Naive thymus-derived CD4-positive, alpha-beta T cell (primary cell): ENCODE measurements around the gene SCYL1. TPM values are rescaled to one million over a fixed set of nuclear protein-coding genes. Genes with fewer than 3 reads are reported as not detected.
A peak's percentile ranks its signal among the peaks of the same experiment; 100 is the strongest.

Experiments
- ATAC-seq: fragments of 150-1000 bp; cut with Tn5 transposase; 2 replicates; pipeline ENCODE4 v1.10.0; 2021; ENCODE audit warnings: mild to moderate bottlenecking, moderate library complexity
- CTCF ChIA-PET: fragments of 350-600 bp; sonication (Branson Sonifier 250); formaldehyde crosslinking; loops from one replicate; lab custom pipeline; 2021; ENCODE audit warnings: antibody characterized with exemption; lab: Charles Lee
- POLR2A ChIA-PET: fragments of 350-600 bp; sonication (Branson Sonifier 250); formaldehyde crosslinking; loops from one replicate; lab custom pipeline; 2021; ENCODE audit warnings: antibody characterized with exemption, inconsistent platforms; lab: Charles Lee
- DNase-seq, 9 donors: peaks; one replicate each; pipeline versions ENCODE4 v3.0.0 to v3.0.0-alpha.2; 2020 to 2022; ENCODE audit warnings: mixed read lengths in 1 of 9
- H3K27ac ChIP-seq: one replicate; pipeline ENCODE4 v1.7.0; 2013; ENCODE audit warnings: mild to moderate bottlenecking, low read depth, low read length, moderate library complexity
- H3K27me3 ChIP-seq, 2 donors: one replicate each; pipeline ENCODE4 v1.7.0; 2013; ENCODE audit warnings: low read length in 2 of 2, mild to moderate bottlenecking in 2 of 2, moderate library complexity in 2 of 2; ENCODE audit not compliant: control insufficient read depth in 2 of 2, insufficient read depth in 2 of 2
- H3K36me3 ChIP-seq, 3 experiments: 1 replicate in 2 of 3; 2 replicates in 1 of 3; pipeline ENCODE4 v1.7.0; 2013; ENCODE audit warnings: low read length in 3 of 3, mild to moderate bottlenecking in 3 of 3, moderate library complexity in 1 of 3; ENCODE audit not compliant: insufficient read depth in 3 of 3, control insufficient read depth in 2 of 3
- H3K4me1 ChIP-seq, 2 donors: one replicate each; pipeline ENCODE4 v1.7.0; 2013; ENCODE audit warnings: low read length in 2 of 2, mild to moderate bottlenecking in 2 of 2, moderate library complexity in 1 of 2; ENCODE audit not compliant: control insufficient read depth in 2 of 2, insufficient read depth in 2 of 2
- H3K4me3 ChIP-seq: 2 replicates; pipeline ENCODE4 v1.7.0; 2013; ENCODE audit warnings: mild to moderate bottlenecking, low read length
- H3K9me3 ChIP-seq, 3 experiments: 1 replicate in 2 of 3; 2 replicates in 1 of 3; pipeline ENCODE4 v1.7.0; 2013; ENCODE audit warnings: low read length in 3 of 3; ENCODE audit not compliant: control insufficient read depth in 2 of 3
- H3K27ac Mint-ChIP-seq, 9 donors: one replicate each; pipeline ENCODE4 v1.8.0; 2020 to 2022; ENCODE audit warnings: mixed read lengths in 9 of 9, mild to moderate bottlenecking in 8 of 9, moderate library complexity in 5 of 9, inconsistent platforms in 2 of 9
- H3K27me3 Mint-ChIP-seq, 5 donors: one replicate each; pipeline ENCODE4 v1.8.0; 2021 to 2022; ENCODE audit warnings: mixed read lengths in 5 of 5, mild to moderate bottlenecking in 1 of 5
- H3K36me3 Mint-ChIP-seq, 5 donors: one replicate each; pipeline ENCODE4 v1.8.0; 2020 to 2022; ENCODE audit warnings: mixed read lengths in 5 of 5, mild to moderate bottlenecking in 3 of 5, inconsistent platforms in 1 of 5
- H3K4me1 Mint-ChIP-seq, 7 donors: one replicate each; pipeline ENCODE4 v1.8.0; 2020 to 2022; ENCODE audit warnings: mixed read lengths in 7 of 7, mild to moderate bottlenecking in 3 of 7, inconsistent platforms in 1 of 7
- H3K4me3 Mint-ChIP-seq, 10 donors: one replicate each; pipeline ENCODE4 v1.8.0; 2020 to 2022; ENCODE audit warnings: mild to moderate bottlenecking in 10 of 10, mixed read lengths in 10 of 10, moderate library complexity in 6 of 10, inconsistent platforms in 2 of 10
- H3K9me3 Mint-ChIP-seq, 11 donors: one replicate each; pipeline ENCODE4 v1.8.0; 2020 to 2022; ENCODE audit warnings: mixed read lengths in 11 of 11, mild to moderate bottlenecking in 4 of 11, inconsistent platforms in 1 of 11, moderate library complexity in 1 of 11
- intact Hi-C, 2 donors: fragments of 100-400 bp; cut with micrococcal nuclease; formaldehyde crosslinking; loops; one replicate each; pipeline ENCODE4 v1.15.1; 2023
- polyA plus RNA-seq, 2 donors: library from polyadenylated mRNA; unstranded; fragments of 300-500 nt; fragmentation: Illumina TruSeq; gene quantifications; one replicate each; pipeline ENCODE4 v1.2.3, GENCODE V29; 2021
- total RNA-seq, 6 experiments: library from RNA in 5 of 6; stranded (reverse) in 5 of 6; gene quantifications; 1 replicate in 5 of 6; 2 replicates in 1 of 6; pipeline ENCODE4 v1.2.3 and lab custom pipeline; 2021 to 2026

The SCYL1 gene
- total and polyA plus RNA-seq, 7 experiments from 2014 or later = 27.0 to 79.8 (median 69.1) TPM

GRCh38 chr11:65540290-65541092 is 15.6 kb downstream of the SCYL1 start:
- ChIA-PET POLR2A (interaction anchor here (0.6 to 14.3 kb wide), 20 partner anchors 10 to 320 kb away, joined by 3 to 186 read pairs (median 9); partner anchors contain the start of genes EHBP1L1, FAM89B, KCNK7 and LTBP3), CTCF (interaction anchor here (0.6 to 9.8 kb wide), 13 partner anchors 8 to 170 kb away, joined by 3 to 126 read pairs (median 6); partner anchors contain the start of genes EHBP1L1, FAM89B, KCNK7 and ZNRD2)
- Histone ChIP-seq H3K4me3 (peak overlapping the region; percentile 71), H3K36me3 (peaks cover 0 to 43% (median 4%) of the 10 kb centered on the region in 3 experiments), H3K4me1 (peaks cover 12 to 18% of the 10 kb centered on the region in 2 donors), H3K9me3 (no peaks in the 10 kb centered on the region), H3K27ac (peak overlapping the region; percentile 74), H3K27me3 (no peaks in the 10 kb centered on the region)
- Mint-ChIP-seq H3K4me1 (peaks cover 13 to 32% (median 22%) of the 10 kb centered on the region in 7 donors), H3K27me3 (no peaks in the 10 kb centered on the region), H3K36me3 (peaks cover 0 to 9% (median 0%) of the 10 kb centered on the region in 5 donors), H3K4me3 (peak overlapping the region; percentile 81 to 90 (median 84)), H3K9me3 (no peaks in the 10 kb centered on the region), H3K27ac (peak overlapping the region in 8 of 9 donors; percentile 70 to 92 (median 86))
- DNase-seq (peak; percentile 84 to 95 (median 91)), ATAC-seq (peak; percentile 94)
- intact Hi-C loops = loop anchor here (1.0 to 10.0 kb wide), 15 partner anchors 13 to 314 kb away; partner anchors contain the start of genes PCNX3 (in 2 of the 2), SCYL1 (in 2 of the 2), CFL1 (in 1 of the 2) and FRMD8 (in 1 of the 2)

GRCh38 chr11:65541093-65541982 is 16.5 kb downstream of the SCYL1 start:
- Histone ChIP-seq H3K4me1 (peaks cover 15 to 26% of the 10 kb centered on the region in 2 donors), H3K9me3 (no peaks in the 10 kb centered on the region), H3K36me3 (peaks cover 0 to 35% (median 4%) of the 10 kb centered on the region in 3 experiments), H3K27ac (peak overlapping the region; percentile 74), H3K27me3 (no peaks in the 10 kb centered on the region), H3K4me3 (peak overlapping the region; percentile 71)
- peaks cover 0 to 9% (median 0%) of the 10 kb centered on the region in 5 donors for H3K36me3 Mint-ChIP-seq
- peaks cover 20 to 40% (median 30%) of the 10 kb centered on the region in 7 donors for H3K4me1 Mint-ChIP-seq
- H3K4me3 Mint-ChIP-seq = peak overlapping the region; percentile 81 to 90 (median 84)
- ChIA-PET CTCF (interaction anchor here (0.6 to 9.8 kb wide), 15 partner anchors 10 to 169 kb away, joined by 3 to 126 read pairs (median 5); partner anchors contain the start of genes EHBP1L1, FAM89B, KCNK7 and ZNRD2), POLR2A (interaction anchor here (0.8 to 14.3 kb wide), 19 partner anchors 11 to 185 kb away, joined by 3 to 186 read pairs (median 10); partner anchors contain the start of genes EHBP1L1, FAM89B, KCNK7 and LTBP3)
- H3K9me3 Mint-ChIP-seq = no peaks in the 10 kb centered on the region
- intact Hi-C loops = loop anchor here (2.0 to 10.0 kb wide), 3 partner anchors 73 to 313 kb away; partner anchors contain the start of genes CFL1 (in 1 of the 2), MAP3K11 (in 1 of the 2) and PCNX3 (in 1 of the 2)
- peak overlapping the region; percentile 74 to 92 (median 85) for H3K27ac Mint-ChIP-seq
- ATAC-seq = no peak
- DNase-seq = no peak
- no peaks in the 10 kb centered on the region for H3K27me3 Mint-ChIP-seq

DNA sequence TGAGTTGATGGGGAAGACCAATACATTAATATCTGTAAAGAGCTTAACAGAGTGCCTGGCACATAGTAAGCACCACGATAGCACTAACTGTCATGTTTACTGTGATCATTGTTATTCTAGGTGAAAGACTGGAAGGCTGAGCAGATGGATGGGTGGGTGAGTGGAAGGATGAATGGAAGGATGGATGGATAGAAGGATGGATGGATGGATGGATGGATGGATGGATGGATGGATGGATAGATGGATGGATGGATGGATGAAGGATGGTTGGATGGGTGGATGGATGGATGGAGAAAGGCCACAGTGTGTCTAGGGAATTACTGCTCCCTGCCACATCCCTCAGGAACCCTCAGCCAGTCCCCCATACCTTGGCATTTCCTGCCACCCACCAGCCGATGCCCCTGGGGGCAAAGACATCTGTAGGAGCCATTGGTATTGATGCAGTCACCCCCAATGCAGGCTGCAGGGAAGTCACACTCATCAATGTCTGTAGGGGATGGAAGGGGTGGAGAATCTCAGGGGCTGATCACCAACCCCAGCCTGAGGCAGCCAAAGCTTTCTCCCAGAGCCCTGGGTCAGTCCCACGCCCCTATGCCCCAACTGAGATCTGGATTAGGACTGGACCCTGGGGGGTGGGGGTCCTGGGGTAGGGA is 18.0 kb downstream of the SCYL1 start:
- no peak overlapping the region for H3K4me3 Mint-ChIP-seq
- intact Hi-C loops = loop anchor here in 1 of 2 donors (10.0 kb wide), 1 partner anchor 312 kb away; the partner anchor contains the start of gene CFL1
- no peak for ATAC-seq
- H3K9me3 Mint-ChIP-seq = no peaks in the 10 kb centered on the region
- Histone ChIP-seq H3K36me3 (peaks cover 0 to 22% (median 3%) of the 10 kb centered on the region in 3 experiments), H3K27me3 (no peaks in the 10 kb centered on the region), H3K27ac (no peak overlapping the region), H3K4me1 (peaks cover 27 to 38% of the 10 kb centered on the region in 2 donors), H3K9me3 (no peaks in the 10 kb centered on the region), H3K4me3 (no peak overlapping the region)
- CTCF ChIA-PET = interaction anchor here (1.5 to 9.8 kb wide), 4 partner anchors 10 to 47 kb away, joined by 7 to 126 read pairs (median 44); partner anchors contain the start of genes FAM89B, KCNK7 and ZNRD2
- H3K36me3 Mint-ChIP-seq = peaks cover 0 to 9% (median 0%) of the 10 kb centered on the region in 5 donors
- H3K27me3 Mint-ChIP-seq = no peaks in the 10 kb centered on the region
- DNase-seq = no peak
- H3K27ac Mint-ChIP-seq = peak overlapping the region in 5 of 9 donors; percentile 26 to 88 (median 74)
- peaks cover 26 to 53% (median 37%) of the 10 kb centered on the region in 7 donors for H3K4me1 Mint-ChIP-seq
- POLR2A ChIA-PET = interaction anchor here (1.6 to 14.3 kb wide), 10 partner anchors 9 to 72 kb away, joined by 3 to 186 read pairs (median 44); partner anchors contain the start of genes EHBP1L1, FAM89B, LTBP3 and PCNX3

DNA sequence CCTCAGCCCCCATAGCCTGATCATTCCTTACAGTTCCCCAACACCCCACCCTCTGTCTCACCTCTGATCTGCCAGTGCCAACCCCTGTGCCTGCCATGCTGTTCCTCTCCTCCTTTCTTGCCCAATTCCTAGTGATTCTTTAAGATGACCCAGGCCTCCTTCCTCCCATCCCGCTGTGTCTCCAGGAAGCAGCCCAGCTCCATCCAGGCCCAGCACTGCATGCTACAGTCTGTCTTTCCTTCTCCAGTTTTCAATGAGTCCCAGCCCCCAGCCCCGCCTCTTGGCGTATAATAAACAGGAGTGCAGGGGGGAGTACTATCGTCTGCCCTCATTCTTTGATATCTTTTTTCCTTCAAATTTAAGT is 21.0 kb downstream of the SCYL1 start:
- H3K27ac Mint-ChIP-seq = peak overlapping the region; percentile 75 to 98 (median 88)
- H3K4me1 Mint-ChIP-seq = peaks cover 42 to 73% (median 55%) of the 10 kb centered on the region in 7 donors
- H3K36me3 Mint-ChIP-seq = peaks cover 0 to 26% (median 8%) of the 10 kb centered on the region in 5 donors
- H3K4me1 ChIP-seq = peaks cover 31 to 45% of the 10 kb centered on the region in 2 donors
- DNase-seq (no peak), ATAC-seq (no peak)
- CTCF ChIA-PET = interaction anchor here (0.6 to 1.8 kb wide), 7 partner anchors 11 to 217 kb away, joined by 3 to 9 read pairs (median 4); partner anchors contain the start of genes FAM89B and ZNRD2
- intact Hi-C loops = loop anchor here (1.0 to 10.0 kb wide), 4 partner anchors 11 to 309 kb away; partner anchors contain the start of genes ZNRD2 (in 2 of the 2), CFL1 (in 1 of the 2) and PCNX3 (in 1 of the 2)
- peaks cover 0 to 30% (median 3%) of the 10 kb centered on the region in 3 experiments for H3K36me3 ChIP-seq
- peak overlapping the region; percentile 75 for H3K27ac ChIP-seq
- H3K27me3 Mint-ChIP-seq = no peaks in the 10 kb centered on the region
- H3K27me3 ChIP-seq = no peaks in the 10 kb centered on the region
- H3K4me3 Mint-ChIP-seq = peak overlapping the region; percentile 39 to 86 (median 84)
- peak overlapping the region; percentile 14 for H3K4me3 ChIP-seq
- peaks cover 0 to 2% (median 0%) of the 10 kb centered on the region in 11 donors for H3K9me3 Mint-ChIP-seq
- POLR2A ChIA-PET = interaction anchor here (0.7 to 14.3 kb wide), 11 partner anchors 17 to 411 kb away, joined by 3 to 186 read pairs (median 7); partner anchors contain the start of genes EHBP1L1, FAM89B, LTBP3 and MALAT1
- no peaks in the 10 kb centered on the region for H3K9me3 ChIP-seq
